SK-N-SH (cell line): Measurements from ENCODE around the gene METTL23. TPM values are rescaled to one million over a fixed set of nuclear protein-coding genes. Genes with fewer than 3 reads are reported as not detected.

Experiments
- CTCF ChIA-PET: fragments of 300-600, 350-600 bp; formaldehyde crosslinking; extraction: SDS; loops from one replicate; lab custom pipeline; 2021; lab: Yijun Ruan, JAX
- POLR2A ChIA-PET: fragments of 350-600 bp; sonication (Branson Sonifier 250); formaldehyde crosslinking; extraction: SDS; loops from one replicate; lab custom pipeline; 2020; ENCODE audit warnings: antibody characterized with exemption, inconsistent platforms; lab: Yijun Ruan, JAX
- DNase-seq: peaks from one replicate; pipeline ENCODE4 v3.0.0; 2012
- H2AFZ ChIP-seq: fragments of 200-600 bp; sonication (generic); 2 replicates; pipeline ENCODE4 v1.8.1; 2016; ENCODE audit warnings: antibody characterized with exemption, mild to moderate bottlenecking, low read depth
- H3F3A ChIP-seq: fragments of 200-600 bp; sonication (generic); replicated peaks from 2 replicates; pipeline ENCODE3; 2016; ENCODE audit warnings: antibody characterized with exemption, mild to moderate bottlenecking; ENCODE audit not compliant: insufficient read depth
- H3K27ac ChIP-seq, 2 experiments: fragments of 200-500 bp in 1 of 2; fragments of 200-600 bp in 1 of 2; sonication (Bioruptor generic) in 1 of 2; sonication (generic), shearing (Covaris generic) in 1 of 2; 2 replicates each; pipeline versions ENCODE4 v1.5.1 to v1.6.1; 2014 to 2016; ENCODE audit warnings: low read depth in 2 of 2, inconsistent platforms in 1 of 2, low read length in 1 of 2, mild to moderate bottlenecking in 1 of 2, mixed read lengths in 1 of 2
- H3K27me3 ChIP-seq: fragments of 200-600 bp; sonication (generic), shearing (Covaris generic); 2 replicates; pipeline ENCODE4 v1.6.1; 2016; ENCODE audit warnings: mixed run types; ENCODE audit not compliant: insufficient read depth
- H3K36me3 ChIP-seq, 2 experiments: fragments of 200-500 bp in 1 of 2; fragments of 200-600 bp in 1 of 2; sonication (Bioruptor generic) in 1 of 2; sonication (generic) in 1 of 2; replicated peaks in 1 of 2; 2 replicates each; pipeline versions ENCODE3 to v1.5.1; 2014 to 2016; ENCODE audit warnings: low read length in 1 of 2, mild to moderate bottlenecking in 1 of 2; ENCODE audit not compliant: insufficient read depth in 2 of 2, control insufficient read depth in 1 of 2
- H3K4me1 ChIP-seq, 2 experiments: fragments of 200-500 bp in 1 of 2; fragments of 200-600 bp in 1 of 2; sonication (Bioruptor generic) in 1 of 2; sonication (generic), shearing (Covaris generic) in 1 of 2; 2 replicates each; pipeline versions ENCODE4 v1.5.1 to v1.6.1; 2014 to 2016; ENCODE audit warnings: low read depth in 1 of 2, low read length in 1 of 2, mixed run types in 1 of 2; ENCODE audit not compliant: insufficient read depth in 2 of 2, control insufficient read depth in 1 of 2
- H3K4me2 ChIP-seq: fragments of 200-600 bp; sonication (generic), shearing (Covaris generic); 2 replicates; pipeline ENCODE4 v1.6.1; 2017; ENCODE audit warnings: mixed run types
- H3K4me3 ChIP-seq, 2 experiments: fragments of 200-500 bp in 1 of 2; fragments of 200-600 bp in 1 of 2; sonication (Bioruptor generic) in 1 of 2; sonication (generic), shearing (Covaris generic) in 1 of 2; 2 replicates each; pipeline versions ENCODE4 v1.5.1 to v1.8.1; 2014 to 2016; ENCODE audit warnings: low read depth in 2 of 2, inconsistent platforms in 1 of 2, low read length in 1 of 2, mild to moderate bottlenecking in 1 of 2, mixed read lengths in 1 of 2, moderate library complexity in 1 of 2
- H3K79me2 ChIP-seq: fragments of 200-600 bp; sonication (generic); 2 replicates; pipeline ENCODE4 v1.8.1; 2017; ENCODE audit warnings: mild to moderate bottlenecking; ENCODE audit not compliant: insufficient read depth
- H3K9ac ChIP-seq: fragments of 200-600 bp; sonication (generic); 2 replicates; pipeline ENCODE4 v1.6.1; 2017; ENCODE audit warnings: mixed run types
- H3K9me2 ChIP-seq: fragments of 200-600 bp; sonication (generic); 2 replicates; pipeline ENCODE4 v1.6.1; 2017; ENCODE audit warnings: mixed run types
- H3K9me3 ChIP-seq: fragments of 200-600 bp; sonication (generic); 2 replicates; pipeline ENCODE4 v1.6.1; 2017; ENCODE audit warnings: mixed run types, mild to moderate bottlenecking, moderate library complexity
- H4K20me1 ChIP-seq: fragments of 200-600 bp; sonication (generic); 2 replicates; pipeline ENCODE4 v1.6.1; 2017; ENCODE audit warnings: mild to moderate bottlenecking, mixed run types; ENCODE audit not compliant: insufficient read depth
- CHD2 ChIP-seq: fragments of 150-350 bp; IDR thresholded peaks from 2 replicates; pipeline ENCODE4 v1.6.1; 2018; ENCODE audit warnings: low read length; ENCODE audit not compliant: partially characterized antibody
- CTCF ChIP-seq: fragments of 200-600 bp; sonication (generic); IDR thresholded peaks from 2 replicates; pipeline ENCODE4 v1.6.1; 2017; ENCODE audit warnings: antibody characterized with exemption, mild to moderate bottlenecking, moderate library complexity
- FOXM1 ChIP-seq: IDR thresholded peaks from 2 replicates; pipeline ENCODE4 v1.4.0; 2012; ENCODE audit warnings: low read depth, mild to moderate bottlenecking
- GATA2 ChIP-seq: sonication (generic); formaldehyde crosslinking; IDR thresholded peaks from 2 replicates; pipeline ENCODE4 v1.5.0; 2020; ENCODE audit warnings: mild to moderate bottlenecking, missing genetic modification reagents
- IRF3 ChIP-seq: fragments of 150-350 bp; IDR thresholded peaks from 2 replicates; pipeline ENCODE4 v1.6.1; 2016; ENCODE audit warnings: mild to moderate bottlenecking, low read depth, low read length
- JUND ChIP-seq: IDR thresholded peaks from 2 replicates; pipeline ENCODE4 v1.4.0; 2012
- PBX3 ChIP-seq: IDR thresholded peaks from 2 replicates; pipeline ENCODE4; 2012
- SIN3A ChIP-seq: IDR thresholded peaks from 2 replicates; pipeline ENCODE4 v1.6.1; 2012; ENCODE audit warnings: low read depth, mild to moderate bottlenecking, low read length, moderate library complexity, borderline replicate concordance
- SMC3 ChIP-seq: IDR thresholded peaks from 2 replicates; pipeline ENCODE4 v1.6.1; 2012; ENCODE audit warnings: low read depth, low read length, improper control_type of control experiment
- TCF12 ChIP-seq: IDR thresholded peaks from 2 replicates; pipeline ENCODE4 v1.4.0; 2012
- TEAD4 ChIP-seq: IDR thresholded peaks from 2 replicates; pipeline ENCODE4 v1.4.0; 2012; ENCODE audit warnings: mild to moderate bottlenecking, borderline replicate concordance; ENCODE audit not compliant: insufficient read depth
- USF2 ChIP-seq: fragments of 150-350 bp; IDR thresholded peaks from 2 replicates; pipeline ENCODE4 v1.6.1; 2017; ENCODE audit warnings: antibody characterized with exemption, low read length, low read depth, borderline replicate concordance
- YY1 ChIP-seq: IDR thresholded peaks from 2 replicates; pipeline ENCODE4 v1.4.0; 2012; ENCODE audit warnings: low read depth, mild to moderate bottlenecking
- ZBTB33 ChIP-seq: IDR thresholded peaks from 2 replicates; pipeline ENCODE4 v1.4.0; 2012; ENCODE audit warnings: low read depth, borderline replicate concordance
- WGBS: methylation state at CpG from one replicate; pipeline ENCODE4 v1.1.6; 2017; ENCODE audit warnings: low lambda C conversion rate; 5-methylcytosine and 5-hydroxymethylcytosine counted together
- polyA plus RNA-seq, 3 experiments: library from polyadenylated mRNA; depleted of rRNA; stranded (reverse); fragments of >200 nt; gene quantifications; 2 replicates each; pipeline ENCODE4 v1.2.3, GENCODE V29; 2012

METTL23 gene
- polyA plus RNA-seq, 1 of the 3 experiments (the other 2 are of a cell fraction): 75.9 TPM

- TF ChIP-seq CTCF: no peak
- TF ChIP-seq JUND: no peak
- TF ChIP-seq TEAD4: no peak
- no peak for TF ChIP-seq SIN3A
- TF ChIP-seq PBX3: no peak
- TF ChIP-seq, all 33 proteins: peak for 0
Measured at GRCh38 chr17:76701471-76701967, 25.1 kb upstream of the METTL23 start (continued).

- 49% methylated on average over 2 of the region's 2 CpGs for WGBS
- peak overlapping the region; percentile 83; the same call in 1 of the 2 replicates for H3K4me2 ChIP-seq
- CTCF ChIA-PET: interaction anchor here (1.0 to 8.3 kb wide), 8 partner anchors 9 to 364 kb away, joined by 3 to 50 read pairs (median 6); partner anchors contain the start of gene MXRA7
Measured at GRCh38 chr17:76702076-76702475, 24.6 kb upstream of the METTL23 start.

More at GRCh38 chr17:76702076-76702475, 24.6 kb upstream of the METTL23 start:
- no peak overlapping the region for H3K4me3 ChIP-seq
- peaks cover 26 to 40% of the 10 kb centered on the region in 2 experiments for H3K4me1 ChIP-seq
- no peak overlapping the region for H3K9ac ChIP-seq
- H2AFZ ChIP-seq: no peak overlapping the region
- H3K27ac ChIP-seq: peak overlapping the region; percentile 78 to 84; a peak in 3 of 4 replicates
- no peaks in the 10 kb centered on the region for H3K9me3 ChIP-seq
- H3F3A ChIP-seq: peaks cover 34% of the 10 kb centered on the region
- TF ChIP-seq YY1: no peak
- TF ChIP-seq TCF12: no peak
- no peak for TF ChIP-seq USF2
- TF ChIP-seq SMC3: no peak
- TF ChIP-seq GATA2 (CRISPR knock-in tag): no peak
- TF ChIP-seq FOXM1: no peak
- TF ChIP-seq PBX3: no peak
- TF ChIP-seq CHD2: no peak
- no peak for TF ChIP-seq ZBTB33
- TF ChIP-seq IRF3: no peak
- H3K9me2 ChIP-seq: no peaks in the 10 kb centered on the region
- H3K79me2 ChIP-seq: peaks cover 98% of the 10 kb centered on the region
- H4K20me1 ChIP-seq: peaks cover 58% of the 10 kb centered on the region
- DNase-seq: no peak
- no peaks in the 10 kb centered on the region for H3K36me3 ChIP-seq
- H3K27me3 ChIP-seq: no peaks in the 10 kb centered on the region
- POLR2A ChIA-PET: interaction anchor here (1.0 to 2.1 kb wide), 2 partner anchors 8 to 159 kb away, joined by 3 to 6 read pairs; no protein-coding TSS in a partner anchor
